Measurements from ENCODE around the gene COLEC12. TPM values are rescaled to one million over a fixed set of nuclear protein-coding genes. Genes with fewer than 3 reads are reported as not detected.

COLEC12 gene
- total RNA-seq, 2 donors from 2014 or later: not detected

- H3K36me3 Mint-ChIP-seq: no peaks in the 10 kb centered on the region
- no peak for ATAC-seq
- H3K9me3 Mint-ChIP-seq: no peaks in the 10 kb centered on the region
- H3K27me3 Mint-ChIP-seq: peaks cover 4 to 31% of the 10 kb centered on the region in 2 donors
- no peak overlapping the region for H3K4me3 Mint-ChIP-seq
- no peak for DNase-seq (ENCODE audit: low spot score)
- no peaks in the 10 kb centered on the region for H3K4me1 Mint-ChIP-seq (ENCODE audit: low read depth in 2 of 2)
- no peak overlapping the region for H3K27ac Mint-ChIP-seq
Measured at GRCh38 chr18:396251-396555, 104.3 kb downstream of the COLEC12 start.

GRCh38 chr18:395456-396250 lies 104.8 kb downstream of the COLEC12 start:
- Mint-ChIP-seq H3K27me3 (peaks cover 4 to 36% of the 10 kb centered on the region in 2 donors), H3K36me3 (no peaks in the 10 kb centered on the region), H3K4me3 (no peak overlapping the region), H3K9me3 (no peaks in the 10 kb centered on the region), H3K4me1 (ENCODE audit: low read depth in 2 of 2) (no peaks in the 10 kb centered on the region), H3K27ac (no peak overlapping the region)
- ATAC-seq: no peak
- no peak for DNase-seq (ENCODE audit: low spot score)

GRCh38 chr18:394987-395362 lies 105.5 kb downstream of the COLEC12 start:
- Mint-ChIP-seq H3K4me3 (no peak overlapping the region), H3K27ac (no peak overlapping the region), H3K36me3 (no peaks in the 10 kb centered on the region), H3K4me1 (ENCODE audit: low read depth in 2 of 2) (no peaks in the 10 kb centered on the region), H3K9me3 (no peaks in the 10 kb centered on the region), H3K27me3 (peaks cover 4 to 36% of the 10 kb centered on the region in 2 donors)
- no peak for ATAC-seq
- no peak for DNase-seq (ENCODE audit: low spot score)

- no peaks in the 10 kb centered on the region for H3K36me3 Mint-ChIP-seq
- H3K4me1 Mint-ChIP-seq (ENCODE audit: low read depth in 2 of 2): peaks cover 0 to 3% of the 10 kb centered on the region in 2 donors
Measured at GRCh38 chr18:394262-394986, 106.1 kb downstream of the COLEC12 start.

GRCh38 chr18:393574-393957 lies 106.9 kb downstream of the COLEC12 start:
- Mint-ChIP-seq H3K27me3 (peaks cover 8 to 40% of the 10 kb centered on the region in 2 donors), H3K27ac (no peak overlapping the region), H3K9me3 (no peaks in the 10 kb centered on the region), H3K36me3 (no peaks in the 10 kb centered on the region), H3K4me3 (no peak overlapping the region), H3K4me1 (ENCODE audit: low read depth in 2 of 2) (peaks cover 0 to 3% of the 10 kb centered on the region in 2 donors)
- ATAC-seq (no peak), DNase-seq (ENCODE audit: low spot score) (no peak)

More at GRCh38 chr18:394262-394986, 106.1 kb downstream of the COLEC12 start:
- ATAC-seq: no peak
- H3K27ac Mint-ChIP-seq: no peak overlapping the region
- DNase-seq (ENCODE audit: low spot score): no peak
- peaks cover 8 to 36% of the 10 kb centered on the region in 2 donors for H3K27me3 Mint-ChIP-seq
- H3K4me3 Mint-ChIP-seq: no peak overlapping the region
- no peaks in the 10 kb centered on the region for H3K9me3 Mint-ChIP-seq

GRCh38 chr18:392928-393573 lies 107.5 kb downstream of the COLEC12 start:
- Mint-ChIP-seq H3K4me1 (ENCODE audit: low read depth in 2 of 2) (peaks cover 0 to 3% of the 10 kb centered on the region in 2 donors), H3K4me3 (no peak overlapping the region), H3K27me3 (peaks cover 8 to 38% of the 10 kb centered on the region in 2 donors), H3K27ac (no peak overlapping the region), H3K36me3 (no peaks in the 10 kb centered on the region), H3K9me3 (no peaks in the 10 kb centered on the region)
- DNase-seq (ENCODE audit: low spot score) (no peak), ATAC-seq (no peak)

- ATAC-seq (no peak), DNase-seq (ENCODE audit: low spot score) (no peak)
- no peak overlapping the region for H3K27ac Mint-ChIP-seq
- no peaks in the 10 kb centered on the region for H3K9me3 Mint-ChIP-seq
- H3K36me3 Mint-ChIP-seq: no peaks in the 10 kb centered on the region
- H3K4me3 Mint-ChIP-seq: no peak overlapping the region
- H3K27me3 Mint-ChIP-seq: peaks cover 12 to 27% of the 10 kb centered on the region in 2 donors
- H3K4me1 Mint-ChIP-seq (ENCODE audit: low read depth in 2 of 2): peaks cover 0 to 3% of the 10 kb centered on the region in 2 donors
Measured at GRCh38 chr18:390741-391478, 109.6 kb downstream of the COLEC12 start.

GRCh38 chr18:389658-390357 lies 110.7 kb downstream of the COLEC12 start:
- ATAC-seq (no peak), DNase-seq (ENCODE audit: low spot score) (no peak)
- Mint-ChIP-seq H3K9me3 (no peaks in the 10 kb centered on the region), H3K4me3 (no peak overlapping the region), H3K36me3 (no peaks in the 10 kb centered on the region), H3K27me3 (peaks cover 15 to 33% of the 10 kb centered on the region in 2 donors), H3K27ac (no peak overlapping the region), H3K4me1 (ENCODE audit: low read depth in 2 of 2) (peaks cover 0 to 3% of the 10 kb centered on the region in 2 donors)

- peaks cover 0 to 3% of the 10 kb centered on the region in 2 donors for H3K4me1 Mint-ChIP-seq (ENCODE audit: low read depth in 2 of 2)
- H3K36me3 Mint-ChIP-seq: no peaks in the 10 kb centered on the region
- no peak for DNase-seq (ENCODE audit: low spot score)
- no peak for ATAC-seq
- H3K4me3 Mint-ChIP-seq: no peak overlapping the region
- peaks cover 14 to 39% of the 10 kb centered on the region in 2 donors for H3K27me3 Mint-ChIP-seq
- H3K27ac Mint-ChIP-seq: no peak overlapping the region
- H3K9me3 Mint-ChIP-seq: no peaks in the 10 kb centered on the region
Measured at GRCh38 chr18:388200-388599, 112.3 kb downstream of the COLEC12 start.

GRCh38 chr18:386994-387393 lies 113.5 kb downstream of the COLEC12 start:
- peaks cover 14 to 39% of the 10 kb centered on the region in 2 donors for H3K27me3 Mint-ChIP-seq
- no peaks in the 10 kb centered on the region for H3K36me3 Mint-ChIP-seq
- H3K4me1 Mint-ChIP-seq (ENCODE audit: low read depth in 2 of 2): peaks cover 0 to 3% of the 10 kb centered on the region in 2 donors
- DNase-seq (ENCODE audit: low spot score): no peak
- no peaks in the 10 kb centered on the region for H3K9me3 Mint-ChIP-seq
- H3K27ac Mint-ChIP-seq: no peak overlapping the region
- H3K4me3 Mint-ChIP-seq: no peak overlapping the region
- no peak for ATAC-seq

GRCh38 chr18:384897-385296 lies 115.6 kb downstream of the COLEC12 start:
- Mint-ChIP-seq H3K4me1 (ENCODE audit: low read depth in 2 of 2) (peaks cover 0 to 3% of the 10 kb centered on the region in 2 donors), H3K4me3 (no peak overlapping the region), H3K27me3 (peaks cover 24 to 41% of the 10 kb centered on the region in 2 donors), H3K27ac (no peak overlapping the region), H3K36me3 (no peaks in the 10 kb centered on the region), H3K9me3 (no peaks in the 10 kb centered on the region)
- DNase-seq (ENCODE audit: low spot score): no peak
- ATAC-seq: no peak

GRCh38 chr18:383135-383534 lies 117.4 kb downstream of the COLEC12 start:
- DNase-seq (ENCODE audit: low spot score) (no peak), ATAC-seq (no peak)
- H3K36me3 Mint-ChIP-seq: no peaks in the 10 kb centered on the region
- no peak overlapping the region for H3K27ac Mint-ChIP-seq
- H3K9me3 Mint-ChIP-seq: no peaks in the 10 kb centered on the region
- H3K4me1 Mint-ChIP-seq (ENCODE audit: low read depth in 2 of 2): no peaks in the 10 kb centered on the region
- H3K27me3 Mint-ChIP-seq: peaks cover 29 to 34% of the 10 kb centered on the region in 2 donors
- H3K4me3 Mint-ChIP-seq: no peak overlapping the region

- Mint-ChIP-seq H3K27ac (no peak overlapping the region), H3K36me3 (no peaks in the 10 kb centered on the region), H3K4me1 (ENCODE audit: low read depth in 2 of 2) (no peaks in the 10 kb centered on the region), H3K4me3 (no peak overlapping the region), H3K27me3 (peaks cover 31 to 34% of the 10 kb centered on the region in 2 donors), H3K9me3 (no peaks in the 10 kb centered on the region)
- no peak for DNase-seq (ENCODE audit: low spot score)
- no peak for ATAC-seq
Measured at GRCh38 chr18:382423-382984, 118.0 kb downstream of the COLEC12 start.
